ENCODE results near the gene NDRG3. TPM values are rescaled to one million over a fixed set of nuclear protein-coding genes. Genes with fewer than 3 reads are reported as not detected.
A peak's percentile ranks its signal among the peaks of the same experiment; 100 is the strongest.

NDRG3 gene
- total RNA-seq, 1 experiment from 2014 or later, result 30.1 TPM

DNA sequence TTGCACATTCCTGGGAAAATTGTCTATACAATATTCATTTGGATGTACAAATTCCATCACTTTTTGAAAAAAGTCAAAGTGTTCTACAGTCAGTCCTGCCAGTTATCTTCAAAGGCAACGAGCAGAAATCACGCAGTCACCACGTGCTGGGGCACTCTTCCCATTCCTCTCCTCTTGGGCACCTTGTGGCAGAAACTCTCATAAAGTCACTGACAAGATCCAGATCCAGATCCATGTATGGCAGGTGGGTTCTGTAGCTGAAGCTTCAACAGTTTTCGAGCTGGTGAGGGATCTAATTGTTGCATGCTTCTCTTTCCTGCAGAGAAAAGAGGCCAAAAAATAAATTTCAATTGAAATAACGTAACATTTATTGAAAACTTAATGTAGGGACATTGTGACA, 6.7 kb upstream of the NDRG3 start:
- Histone ChIP-seq H3K4me2 (ENCODE audit: low read length) (no peak overlapping the region), H2AFZ (ENCODE audit: low read length) (no peak overlapping the region), H3K36me3 (ENCODE audit: low read depth, low read length) (peaks cover 35% of the 10 kb centered on the region), H3K9me2 (replicated peaks; ENCODE audit: low read length) (no peaks in the 10 kb centered on the region), H3K79me2 (ENCODE audit: low read length) (no peaks in the 10 kb centered on the region), H3K9ac (ENCODE audit: low read length) (no peak overlapping the region), H4K20me1 (ENCODE audit: low read length) (no peaks in the 10 kb centered on the region), H3F3A (ENCODE audit: low read length, unreplicated experiment) (no peaks in the 10 kb centered on the region), H3K9me3 (ENCODE audit: low read length) (no peaks in the 10 kb centered on the region), H3K27ac (ENCODE audit: low read length) (no peak overlapping the region), H3K4me1 (ENCODE audit: insufficient read depth, low read length) (no peaks in the 10 kb centered on the region), H3K27me3 (ENCODE audit: low read length) (no peaks in the 10 kb centered on the region), H3K4me3 (ENCODE audit: low read length) (no peak overlapping the region)
- ATAC-seq (no peak), DNase-seq (no peak)
- TF ChIP-seq EZH2phosphoT487 (IDR thresholded peaks at IDR 0.05; ENCODE audit: borderline replicate concordance, low read length) (no peak), EZH2 (IDR thresholded peaks at IDR 0.05; ENCODE audit: low read length, unreplicated experiment) (no peak), CTCF (conservative IDR thresholded peaks at IDR 0.05; ENCODE audit: low read depth, low read length) (no peak)
- ChIA-PET CTCF (no interaction called here), POLR2A (ENCODE audit: unreplicated experiment) (no interaction called here)
- BruUV-seq (replicated peaks), result no TSS peak
- intact Hi-C loops (cut with micrococcal nuclease), result no loop called here

- intact Hi-C loops (cut with micrococcal nuclease), result loop anchor here (1.0 kb wide), 1 partner anchor 12 kb away; no protein-coding TSS in a partner anchor
- peak overlapping the region; percentile 99 for H3K4me2 ChIP-seq (ENCODE audit: low read length)
- DNase-seq (no peak), ATAC-seq (peak; percentile 55)
- H4K20me1 ChIP-seq (ENCODE audit: low read length), result no peaks in the 10 kb centered on the region
- no TSS peak for BruUV-seq (replicated peaks)
- no peaks in the 10 kb centered on the region for H3F3A ChIP-seq (ENCODE audit: low read length, unreplicated experiment)
- no peaks in the 10 kb centered on the region for H3K36me3 ChIP-seq (ENCODE audit: low read depth, low read length)
- peak overlapping the region; percentile 94 for H2AFZ ChIP-seq (ENCODE audit: low read length)
- peak overlapping the region; percentile 61 for H3K9ac ChIP-seq (ENCODE audit: low read length)
- peaks cover 45% of the 10 kb centered on the region for H3K79me2 ChIP-seq (ENCODE audit: low read length)
- H3K4me3 ChIP-seq (ENCODE audit: low read length), result peak overlapping the region; percentile 86
- POLR2A ChIA-PET (ENCODE audit: unreplicated experiment), result interaction anchor here (0.6 kb wide), 1 partner anchor 9 kb away, joined by 5 read pairs; no protein-coding TSS in a partner anchor
- H3K4me1 ChIP-seq (ENCODE audit: insufficient read depth, low read length), result peaks cover 7% of the 10 kb centered on the region; the same call in 1 of the 2 replicates
- H3K27me3 ChIP-seq (ENCODE audit: low read length), result no peaks in the 10 kb centered on the region
- peak overlapping the region; percentile 34; the same call in 1 of the 2 replicates for H3K27ac ChIP-seq (ENCODE audit: low read length)
- TF ChIP-seq CTCF (conservative IDR thresholded peaks at IDR 0.05; ENCODE audit: low read depth, low read length) (no peak), EZH2phosphoT487 (IDR thresholded peaks at IDR 0.05; ENCODE audit: borderline replicate concordance, low read length) (no peak), EZH2 (IDR thresholded peaks at IDR 0.05; ENCODE audit: low read length, unreplicated experiment) (no peak)
- H3K9me2 ChIP-seq (replicated peaks; ENCODE audit: low read length), result no peaks in the 10 kb centered on the region
- H3K9me3 ChIP-seq (ENCODE audit: low read length), result no peaks in the 10 kb centered on the region
- CTCF ChIA-PET, result interaction anchor here (0.6 to 1.0 kb wide), 4 partner anchors 12 to 114 kb away, joined by 4 to 8 read pairs (median 4); no protein-coding TSS in a partner anchor
These were observed 510 bp downstream of the NDRG3 start for GRCh38 chr20:36745234-36745926.

DNA sequence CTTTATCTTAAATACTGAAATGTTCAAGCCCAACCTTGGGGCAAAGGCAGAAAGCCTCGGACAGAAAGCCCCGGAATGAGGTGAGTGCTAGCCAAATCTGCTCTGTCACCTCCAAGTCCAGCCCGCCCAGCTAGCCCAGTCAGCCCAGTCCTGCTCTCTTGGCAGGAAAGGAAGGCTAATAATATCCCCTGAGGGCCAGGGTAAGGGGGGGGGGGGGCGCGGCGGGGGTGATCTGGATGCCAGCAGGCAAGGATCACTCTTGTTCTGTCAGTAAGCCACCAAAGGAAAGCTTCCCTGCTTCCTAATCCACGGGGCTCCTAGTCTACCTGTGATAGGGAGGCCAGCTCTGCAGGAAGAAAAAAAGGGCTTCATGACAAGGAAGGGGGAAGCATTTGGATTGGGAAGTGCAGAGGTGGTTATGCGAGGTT, 1.1 kb downstream of the NDRG3 start:
- peak overlapping the region; percentile 86 for H3K4me3 ChIP-seq (ENCODE audit: low read length)
- POLR2A ChIA-PET (ENCODE audit: unreplicated experiment), result interaction anchor here (0.6 kb wide), 1 partner anchor 30 kb away, joined by 3 read pairs; no protein-coding TSS in a partner anchor
- peak; percentile 54 for ATAC-seq
- H3K27me3 ChIP-seq (ENCODE audit: low read length), result no peaks in the 10 kb centered on the region
- H3K36me3 ChIP-seq (ENCODE audit: low read depth, low read length), result no peaks in the 10 kb centered on the region
- no TSS peak for BruUV-seq (replicated peaks)
- peak overlapping the region; percentile 99 for H3K4me2 ChIP-seq (ENCODE audit: low read length)
- H3K27ac ChIP-seq (ENCODE audit: low read length), result peak overlapping the region; percentile 34
- CTCF ChIA-PET, result interaction anchor here (0.6 to 1.0 kb wide), 3 partner anchors 10 to 114 kb away, joined by 3 to 8 read pairs (median 5); no protein-coding TSS in a partner anchor
- H3K9ac ChIP-seq (ENCODE audit: low read length), result peak overlapping the region; percentile 61; the same call in 1 of the 2 replicates
- H3K9me2 ChIP-seq (replicated peaks; ENCODE audit: low read length), result no peaks in the 10 kb centered on the region
- H3K9me3 ChIP-seq (ENCODE audit: low read length), result no peaks in the 10 kb centered on the region
- no peak for TF ChIP-seq CTCF (conservative IDR thresholded peaks at IDR 0.05; ENCODE audit: low read depth, low read length)
- peaks cover 51% of the 10 kb centered on the region for H3K79me2 ChIP-seq (ENCODE audit: low read length)
- no peaks in the 10 kb centered on the region for H4K20me1 ChIP-seq (ENCODE audit: low read length)
- intact Hi-C loops (cut with micrococcal nuclease), result loop anchor here (1.0 kb wide), 1 partner anchor 11 kb away; no protein-coding TSS in a partner anchor
- no peaks in the 10 kb centered on the region for H3F3A ChIP-seq (ENCODE audit: low read length, unreplicated experiment)
- peak; percentile 68 for DNase-seq
- H2AFZ ChIP-seq (ENCODE audit: low read length), result peak overlapping the region; percentile 94
- H3K4me1 ChIP-seq (ENCODE audit: insufficient read depth, low read length), result peaks cover 7% of the 10 kb centered on the region; the same call in 1 of the 2 replicates

Data from PC-3 (cell line).